ENCODE data around the gene ID2. TPM values are rescaled to one million over a fixed set of nuclear protein-coding genes. Genes with fewer than 3 reads are reported as not detected.

ID2 gene
- total and polyA plus RNA-seq, 3 donors from 2014 or later: 31.3 to 87.2 (median 48.8) TPM

- peaks cover 21% of the 10 kb centered on the region for H3K4me1 ChIP-seq
- intact Hi-C loops (cut with DNase I; ENCODE audit: low total_unique reads): no loop called here
Observed at GRCh38 chr2:8680822-8681760, 765 bp upstream of the ID2 start.

GRCh38 chr2:8682719-8683667, 1.1 kb downstream of the ID2 start:
- no peak for TF ChIP-seq CTCF (IDR thresholded peaks at IDR 0.05)
- WGBS, 2 donors: 9 to 18% methylated on average over 30 of the region's 30 CpGs
- Histone ChIP-seq H3K9me3 (no peaks in the 10 kb centered on the region), H3K36me3 (ENCODE audit: low read depth, missing control alignments) (no peaks in the 10 kb centered on the region), H3K4me1 (peaks cover 15% of the 10 kb centered on the region), H3K4me3 (peak overlapping the region; percentile 59 to 77), H3K27me3 (no peaks in the 10 kb centered on the region), H3K27ac (peak overlapping the region; percentile 59 to 66)
- peak; percentile 56 for DNase-seq
- intact Hi-C loops (cut with DNase I; ENCODE audit: low total_unique reads): no loop called here

More at GRCh38 chr2:8680822-8681760, 765 bp upstream of the ID2 start:
- Histone ChIP-seq H3K27ac (peak overlapping the region; percentile 61 to 97), H3K27me3 (no peaks in the 10 kb centered on the region), H3K4me3 (peak overlapping the region; percentile 56 to 77), H3K36me3 (ENCODE audit: low read depth, missing control alignments) (no peaks in the 10 kb centered on the region), H3K9me3 (no peaks in the 10 kb centered on the region)
- TF ChIP-seq POLR2A (IDR thresholded peaks at IDR 0.05) (no peak), CTCF (IDR thresholded peaks at IDR 0.05) (no peak)
- WGBS, 2 donors: 1% methylated on average over 29 to 30 of the region's 30 CpGs
- DNase-seq: peak; percentile 81

- Histone ChIP-seq H3K27me3 (no peaks in the 10 kb centered on the region), H3K36me3 (ENCODE audit: low read depth, missing control alignments) (no peaks in the 10 kb centered on the region), H3K4me1 (peaks cover 15% of the 10 kb centered on the region), H3K27ac (peak overlapping the region; percentile 22 to 26), H3K9me3 (no peaks in the 10 kb centered on the region), H3K4me3 (peak overlapping the region in 1 of 2 donors; percentile 63)
- peak; percentile 40 for DNase-seq
- TF ChIP-seq POLR2A (IDR thresholded peaks at IDR 0.05) (no peak), CTCF (IDR thresholded peaks at IDR 0.05) (no peak)
- 24 to 25% methylated on average over 3 of the region's 3 CpGs for WGBS, 2 donors
- intact Hi-C loops (cut with DNase I; ENCODE audit: low total_unique reads): no loop called here
Observed at GRCh38 chr2:8684540-8684877, 2.7 kb downstream of the ID2 start.

- intact Hi-C loops (cut with DNase I; ENCODE audit: low total_unique reads): loop anchor here (5.0 kb wide), 1 partner anchor 1253 kb away; no protein-coding TSS in a partner anchor
Observed at GRCh38 chr2:8684878-8685696, 3.2 kb downstream of the ID2 start.

More at GRCh38 chr2:8684878-8685696, 3.2 kb downstream of the ID2 start:
- peaks cover 12% of the 10 kb centered on the region for H3K4me1 ChIP-seq
- no peak for TF ChIP-seq CTCF (IDR thresholded peaks at IDR 0.05)
- no peak for TF ChIP-seq POLR2A (IDR thresholded peaks at IDR 0.05)
- no peaks in the 10 kb centered on the region for H3K27me3 ChIP-seq
- peak overlapping the region; percentile 22 to 26 for H3K27ac ChIP-seq
- peak; percentile 61 for DNase-seq
- peak overlapping the region; percentile 63 to 66 for H3K4me3 ChIP-seq
- 3 to 16% methylated on average over 4 to 61 of the region's 87 CpGs for WGBS, 2 donors
- no peaks in the 10 kb centered on the region for H3K36me3 ChIP-seq (ENCODE audit: low read depth, missing control alignments)
- no peaks in the 10 kb centered on the region for H3K9me3 ChIP-seq
